Left ventricle myocardium inferior (tissue), 1 donor: ENCODE data around the gene MDGA2. TPM values are rescaled to one million over a fixed set of nuclear protein-coding genes. Genes with fewer than 3 reads are reported as not detected.
"Not testable (repeated sequence)": the region's sequence is repeated elsewhere in the genome, so short reads cannot be mapped to it uniquely, and the experiment has no call there.

Experiments used
- DNase-seq: peaks from one replicate; pipeline ENCODE4 v3.0.0-alpha.2; 2020
- H3K27ac ChIP-seq: fragments of 200-600 bp; replicated peaks from 2 replicates; pipeline ENCODE4 v1.8.0; 2021
- H3K27me3 ChIP-seq: fragments of 200-600 bp; 2 replicates; pipeline ENCODE4 v1.8.0; 2021; ENCODE audit warnings: low read depth
- H3K36me3 ChIP-seq: fragments of 200-600 bp; 2 replicates; pipeline ENCODE4 v1.8.0; 2021
- H3K4me1 ChIP-seq: fragments of 200-600 bp; 2 replicates; pipeline ENCODE4 v1.8.0; 2021
- H3K4me3 ChIP-seq: fragments of 200-600 bp; 2 replicates; pipeline ENCODE4 v1.8.0; 2021; ENCODE audit warnings: mild to moderate bottlenecking, moderate library complexity
- H3K9me3 ChIP-seq: fragments of 200-600 bp; replicated peaks from 2 replicates; pipeline ENCODE4 v1.8.0; 2021
- CTCF ChIP-seq: fragments of 200-600 bp; IDR thresholded peaks from 2 replicates; pipeline ENCODE4 v1.8.0; 2021; ENCODE audit warnings: antibody characterized with exemption, mild to moderate bottlenecking, borderline replicate concordance
- intact Hi-C: fragments of 100-400 bp; cut with micrococcal nuclease; formaldehyde crosslinking; loops from one replicate; pipeline ENCODE4 v1.11.0; 2022
- total RNA-seq: library from RNA; stranded (reverse); fragmentation: NEBNext Ultra II Directional; extraction: Animal tissue kit (Norgen Biotek cat#: 25700); gene quantifications from one replicate; pipeline ENCODE4 v1.2.1, GENCODE V29; 2021
- donor health status: DM: no; HTN: yes; CAD: no; lungs with severe emphysema.

The MDGA2 gene
- total RNA-seq, 1 donor from 2014 or later = 0.19 TPM

GRCh38 chr14:46951103-46951502 lies 724.3 kb downstream of the MDGA2 start:
- Histone ChIP-seq H3K36me3 (no peaks in the 10 kb centered on the region), H3K27me3 (no peaks in the 10 kb centered on the region), H3K27ac (no peak overlapping the region), H3K4me1 (no peaks in the 10 kb centered on the region), H3K4me3 (no peak overlapping the region), H3K9me3 (peaks cover 31% of the 10 kb centered on the region)
- TF ChIP-seq CTCF = no peak
- DNase-seq = no peak
- intact Hi-C loops = no loop called here

- H3K4me3 ChIP-seq = no peak overlapping the region
- DNase-seq = no peak
- no peaks in the 10 kb centered on the region for H3K27me3 ChIP-seq
- no peaks in the 10 kb centered on the region for H3K4me1 ChIP-seq
- peaks cover 44% of the 10 kb centered on the region for H3K9me3 ChIP-seq
- intact Hi-C loops = no loop called here
- no peak overlapping the region for H3K27ac ChIP-seq
- no peaks in the 10 kb centered on the region for H3K36me3 ChIP-seq
- no peak for TF ChIP-seq CTCF
Measured at GRCh38 chr14:46940611-46941010, 734.8 kb downstream of the MDGA2 start.

GRCh38 chr14:46920542-46920941 lies 754.9 kb downstream of the MDGA2 start:
- Histone ChIP-seq H3K27me3 (no peaks in the 10 kb centered on the region), H3K36me3 (no peaks in the 10 kb centered on the region), H3K4me3 (no peak overlapping the region), H3K27ac (no peak overlapping the region), H3K9me3 (no peaks in the 10 kb centered on the region), H3K4me1 (no peaks in the 10 kb centered on the region)
- TF ChIP-seq CTCF = no peak
- intact Hi-C loops = no loop called here
- DNase-seq = no peak

- H3K27ac ChIP-seq, intact Hi-C loops, H3K9me3 ChIP-seq, H3K4me3 ChIP-seq, H3K27me3 ChIP-seq, DNase-seq, H3K36me3 ChIP-seq, H3K4me1 ChIP-seq: not testable (repeated sequence)
Measured at GRCh38 chr14:46915539-46915938, 759.9 kb downstream of the MDGA2 start.

GRCh38 chr14:46902837-46903236 lies 772.6 kb downstream of the MDGA2 start:
- no peak overlapping the region for H3K27ac ChIP-seq
- H3K9me3 ChIP-seq = no peaks in the 10 kb centered on the region
- H3K4me1 ChIP-seq = no peaks in the 10 kb centered on the region
- no peaks in the 10 kb centered on the region for H3K27me3 ChIP-seq
- H3K4me3 ChIP-seq = no peak overlapping the region
- no peaks in the 10 kb centered on the region for H3K36me3 ChIP-seq
- intact Hi-C loops = no loop called here
- TF ChIP-seq CTCF = no peak
- DNase-seq = no peak

GRCh38 chr14:46894476-46894875 lies 780.9 kb downstream of the MDGA2 start:
- no peak overlapping the region for H3K4me3 ChIP-seq
- DNase-seq = no peak
- H3K4me1 ChIP-seq = no peaks in the 10 kb centered on the region
- no peaks in the 10 kb centered on the region for H3K36me3 ChIP-seq
- no peak overlapping the region for H3K27ac ChIP-seq
- H3K9me3 ChIP-seq = no peaks in the 10 kb centered on the region
- intact Hi-C loops = no loop called here
- no peak for TF ChIP-seq CTCF
- H3K27me3 ChIP-seq = no peaks in the 10 kb centered on the region
